ENCODE data around the gene NKPD1. TPM values are rescaled to one million over a fixed set of nuclear protein-coding genes. Genes with fewer than 3 reads are reported as not detected.

Gene NKPD1
- total and polyA plus RNA-seq, 9 donors: 0.11 to 0.57 (median 0.20) TPM; not detected in 1

DNA sequence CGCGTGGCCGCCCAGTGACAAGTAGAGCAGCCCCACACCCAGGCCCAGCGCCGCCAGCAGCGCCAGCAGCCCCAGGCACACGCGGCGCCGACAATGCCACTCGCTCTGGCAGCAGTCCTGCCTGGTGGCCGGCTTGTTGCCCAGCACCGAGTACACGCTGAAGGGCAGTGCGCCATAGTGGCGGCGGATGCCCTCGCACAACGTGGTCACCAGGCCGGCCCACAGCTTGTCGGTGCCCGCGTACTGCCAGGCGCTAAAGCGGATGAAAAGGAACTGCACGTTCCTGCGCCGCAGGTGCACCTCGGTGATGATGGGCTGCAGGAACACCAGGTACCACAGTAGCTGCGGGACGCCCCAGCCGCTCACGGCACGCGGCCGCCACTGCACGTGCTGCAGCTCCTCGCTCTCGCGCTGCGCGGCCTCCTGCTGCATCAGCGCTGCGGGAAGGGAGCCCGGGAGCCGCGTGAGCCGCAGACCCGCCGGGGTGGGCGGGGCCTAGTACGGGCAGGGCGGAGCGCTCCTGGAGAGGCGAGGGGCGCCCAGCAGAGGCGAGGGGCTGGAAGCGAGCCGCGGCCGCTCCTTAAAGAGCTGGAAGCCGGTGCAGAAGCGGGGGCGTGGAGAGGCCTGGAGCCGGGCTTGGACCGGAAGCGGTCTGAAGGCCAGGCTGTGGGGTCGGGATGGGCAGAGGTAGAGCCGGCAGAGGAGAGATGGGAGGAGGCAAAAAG lies 7.3 kb downstream of the NKPD1 start:
- H3K4me3 ChIP-seq: peak overlapping the region; percentile 16
- H3K36me3 ChIP-seq: no peaks in the 10 kb centered on the region
- H3K4me1 ChIP-seq (ENCODE audit: insufficient read depth): peaks cover 19% of the 10 kb centered on the region
- peak; percentile 51 to 78 (median 62) for DNase-seq
- TF ChIP-seq CTCF (IDR thresholded peaks at IDR 0.05) (no peak), EP300 (IDR thresholded peaks at IDR 0.05) (no peak), POLR2A (IDR thresholded peaks at IDR 0.05) (no peak)
- 1% methylated on average over 67 to 69 of the region's 69 CpGs for WGBS, 3 donors
- H3K27ac ChIP-seq: no peak overlapping the region
- H3K27me3 ChIP-seq: no peaks in the 10 kb centered on the region
- intact Hi-C loops (cut with DNase I): no loop called here
- no peaks in the 10 kb centered on the region for H3K9me3 ChIP-seq

DNA sequence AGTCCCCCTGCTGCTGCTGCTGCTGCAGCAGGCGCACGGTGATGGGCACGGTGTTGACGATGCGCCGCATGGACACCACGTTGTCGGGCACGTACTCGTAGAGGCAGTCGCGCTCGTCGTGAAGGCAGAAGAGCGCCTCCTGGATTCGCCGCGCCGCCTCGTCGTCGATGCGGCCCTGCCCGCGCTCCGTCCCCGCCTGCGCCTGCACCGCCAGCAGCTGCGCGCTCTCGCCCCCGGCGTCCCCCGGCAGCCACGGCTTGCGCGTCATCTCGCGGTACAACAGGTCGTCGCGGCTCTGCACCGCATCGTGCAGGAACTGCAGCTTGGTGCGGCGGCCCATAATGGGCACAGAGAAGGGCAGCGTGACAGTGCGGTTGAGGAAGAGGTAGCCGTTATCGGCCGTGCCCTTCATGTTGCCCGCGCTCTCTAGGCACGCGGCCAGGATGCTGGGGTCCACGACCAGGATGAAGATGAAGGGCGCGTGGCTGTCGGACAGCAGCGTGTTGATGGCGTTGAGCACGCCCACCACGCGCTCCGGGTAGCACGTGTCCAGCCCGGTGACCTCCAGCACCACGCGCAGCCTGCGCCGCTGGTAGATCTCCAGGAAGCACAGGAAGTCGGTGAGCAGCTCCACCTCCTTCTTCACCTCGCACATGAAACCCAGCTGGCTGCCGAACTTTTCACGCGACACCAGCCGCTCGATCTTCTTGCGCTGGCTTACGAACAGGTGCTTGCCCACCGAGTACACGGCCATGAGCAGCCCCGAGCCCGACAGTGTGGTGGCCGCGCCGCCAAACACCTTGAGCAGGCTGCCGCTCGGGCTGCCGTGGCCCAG lies 8.1 kb downstream of the NKPD1 start:
- H3K27me3 ChIP-seq: no peaks in the 10 kb centered on the region
- H3K27ac ChIP-seq: no peak overlapping the region
- intact Hi-C loops (cut with DNase I): no loop called here
- H3K36me3 ChIP-seq: no peaks in the 10 kb centered on the region
- TF ChIP-seq CTCF (IDR thresholded peaks at IDR 0.05): no peak
- H3K9me3 ChIP-seq: no peaks in the 10 kb centered on the region
- peak overlapping the region; percentile 11 for H3K4me3 ChIP-seq
- H3K4me1 ChIP-seq (ENCODE audit: insufficient read depth): peaks cover 19% of the 10 kb centered on the region
- peak; percentile 48 to 75 (median 67) for DNase-seq
- 0 to 7% (median 1%) methylated on average over 15 to 91 of the region's 91 CpGs for WGBS, 3 donors

GRCh38 chr19:45151821-45152503 lies 8.8 kb downstream of the NKPD1 start:
- H3K4me3 ChIP-seq: peak overlapping the region; percentile 11
- TF ChIP-seq CTCF (IDR thresholded peaks at IDR 0.05) (no peak), POLR2A (IDR thresholded peaks at IDR 0.05) (no peak), EP300 (IDR thresholded peaks at IDR 0.05) (no peak)
- no peaks in the 10 kb centered on the region for H3K27me3 ChIP-seq
- peaks cover 19% of the 10 kb centered on the region for H3K4me1 ChIP-seq (ENCODE audit: insufficient read depth)
- H3K36me3 ChIP-seq: no peaks in the 10 kb centered on the region
- intact Hi-C loops (cut with DNase I): no loop called here
- H3K9me3 ChIP-seq: no peaks in the 10 kb centered on the region
- DNase-seq: no peak
- no peak overlapping the region for H3K27ac ChIP-seq
- 10 to 19% (median 13%) methylated on average over 24 to 64 of the region's 64 CpGs for WGBS, 3 donors

DNA sequence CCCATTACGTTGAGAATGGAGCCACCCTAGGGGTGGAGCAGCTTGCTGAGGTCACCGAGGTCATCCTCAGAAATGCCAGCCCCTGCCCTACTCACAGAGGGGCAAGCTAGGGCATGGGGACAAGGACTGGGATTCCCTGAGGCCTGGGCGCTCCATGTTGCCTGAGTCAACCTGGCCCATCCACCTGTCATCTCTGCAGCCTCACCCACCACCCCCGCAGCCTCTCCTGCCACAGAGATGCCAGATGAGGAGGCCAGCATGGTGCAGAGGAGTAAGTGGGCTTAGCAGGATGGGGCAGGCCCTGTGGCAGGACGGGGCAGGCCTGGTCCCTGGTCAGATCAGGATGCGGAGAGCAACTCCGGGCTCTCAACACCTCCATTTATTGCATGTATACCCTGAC lies 9.5 kb downstream of the NKPD1 start:
- Histone ChIP-seq H3K27ac (no peak overlapping the region), H3K4me1 (ENCODE audit: insufficient read depth) (peaks cover 19% of the 10 kb centered on the region), H3K36me3 (no peaks in the 10 kb centered on the region), H3K27me3 (no peaks in the 10 kb centered on the region), H3K9me3 (no peaks in the 10 kb centered on the region), H3K4me3 (no peak overlapping the region)
- TF ChIP-seq CTCF (IDR thresholded peaks at IDR 0.05) (no peak), EP300 (IDR thresholded peaks at IDR 0.05) (no peak), POLR2A (IDR thresholded peaks at IDR 0.05) (no peak)
- intact Hi-C loops (cut with DNase I): no loop called here
- 79 to 82% (median 80%) methylated on average over 7 of the region's 7 CpGs for WGBS, 3 donors
- DNase-seq: no peak
